C4-2B (cell line): ENCODE measurements around the gene TNFRSF11A.

Experiments
- CTCF ChIP-seq: fragments of 450-650 bp; conservative IDR thresholded peaks from 2 replicates; pipeline ENCODE4 v1.5.1; 2017; ENCODE audit warnings: mild to moderate bottlenecking
- ZFX ChIP-seq: fragments of 450-650 bp; IDR thresholded peaks from 2 replicates; pipeline ENCODE4 v1.6.1; 2017

DNA sequence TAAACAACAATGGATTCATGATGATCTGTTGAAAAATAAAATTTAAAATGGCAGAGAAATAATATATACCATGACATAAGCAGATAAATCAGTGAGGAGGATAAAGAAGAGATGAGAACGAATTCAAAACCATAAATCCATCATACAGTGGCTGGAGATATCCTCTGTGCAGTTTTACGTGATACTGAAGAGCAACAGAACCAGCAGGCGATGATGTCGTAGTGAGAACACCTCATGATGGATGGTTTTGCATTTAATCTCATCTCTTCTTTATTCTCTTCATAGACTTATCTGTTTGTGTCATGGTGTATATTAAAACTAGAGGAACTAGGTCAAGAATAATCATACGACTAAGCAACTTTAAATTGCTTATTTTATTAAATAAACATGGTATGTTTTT, 56.3 kb downstream of the TNFRSF11A start:
- TF ChIP-seq CTCF (no peak), ZFX (no peak)
